ENCODE measurements around the gene ANKMY1.

ANKMY1 gene

GRCh38 chr2:240579771-240580614 is 22.2 kb upstream of the ANKMY1 start:
- peak; percentile 39 for DNase-seq

GRCh38 chr2:240579071-240579762 is 21.4 kb upstream of the ANKMY1 start:
- DNase-seq: no peak

DNA sequence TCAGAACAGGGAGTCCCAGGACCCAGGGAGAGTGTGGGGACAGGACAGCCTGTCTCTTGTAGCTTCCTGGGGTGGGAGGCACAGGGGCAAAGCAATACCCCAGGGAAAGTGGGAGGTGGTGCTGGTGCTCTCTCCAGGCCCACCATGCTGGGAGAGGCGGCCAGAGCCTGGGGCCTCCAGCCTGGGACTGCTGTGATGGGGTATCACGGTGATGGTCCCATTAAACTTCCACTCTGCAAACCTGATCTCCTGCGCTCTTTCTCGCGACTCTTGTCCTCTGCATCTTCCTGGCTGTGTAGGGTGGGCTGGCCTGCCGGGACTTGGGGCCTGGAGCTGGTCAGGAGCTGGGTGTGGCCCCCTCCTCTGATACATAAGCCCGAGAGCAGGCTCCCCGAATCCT is 20.7 kb upstream of the ANKMY1 start:
- no peak for DNase-seq

- no peak for DNase-seq
Observed at GRCh38 chr2:240578110-240578450, 20.3 kb upstream of the ANKMY1 start.

GRCh38 chr2:240577281-240578109 is 19.7 kb upstream of the ANKMY1 start:
- no peak for DNase-seq

DNA sequence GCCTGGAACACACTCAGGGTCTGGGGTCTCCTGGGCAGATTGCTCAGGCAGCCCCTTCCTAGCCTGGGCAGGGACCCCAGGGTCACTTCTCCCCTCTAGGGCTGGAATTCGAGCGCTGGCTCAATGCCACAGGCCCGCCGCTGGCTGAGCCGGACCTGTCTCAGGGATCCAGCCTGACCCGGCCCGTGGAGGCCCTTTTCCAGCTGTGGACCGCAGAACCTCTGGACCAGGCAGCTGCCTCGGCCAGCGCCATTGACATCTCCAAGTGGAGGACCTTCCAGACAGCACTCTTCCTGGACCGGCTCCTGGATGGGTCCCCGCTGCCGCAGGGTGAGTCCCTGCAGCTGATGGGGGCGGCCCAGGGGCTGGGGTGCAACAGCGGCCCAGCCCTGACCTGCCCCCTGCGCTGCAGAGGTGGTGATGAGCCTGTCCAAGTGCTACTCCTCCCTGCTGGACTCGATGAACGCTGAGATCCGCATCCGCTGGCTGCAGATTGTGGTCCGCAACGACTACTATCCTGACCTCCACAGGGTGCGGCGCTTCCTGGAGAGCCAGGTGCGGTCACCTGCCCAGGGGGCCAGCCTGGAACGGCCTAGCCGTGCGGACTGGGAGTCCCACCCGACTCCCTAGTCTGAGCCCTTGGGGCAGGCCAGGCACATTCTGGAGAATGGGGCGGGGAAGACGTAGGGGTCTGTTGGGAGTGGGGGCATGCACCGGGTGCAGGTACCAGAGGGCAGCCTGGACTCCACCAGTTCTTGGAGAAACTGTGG is 18.8 kb upstream of the ANKMY1 start:
- DNase-seq: no peak

- DNase-seq: no peak
Observed at GRCh38 chr2:240576036-240576435, 18.2 kb upstream of the ANKMY1 start.

DNA sequence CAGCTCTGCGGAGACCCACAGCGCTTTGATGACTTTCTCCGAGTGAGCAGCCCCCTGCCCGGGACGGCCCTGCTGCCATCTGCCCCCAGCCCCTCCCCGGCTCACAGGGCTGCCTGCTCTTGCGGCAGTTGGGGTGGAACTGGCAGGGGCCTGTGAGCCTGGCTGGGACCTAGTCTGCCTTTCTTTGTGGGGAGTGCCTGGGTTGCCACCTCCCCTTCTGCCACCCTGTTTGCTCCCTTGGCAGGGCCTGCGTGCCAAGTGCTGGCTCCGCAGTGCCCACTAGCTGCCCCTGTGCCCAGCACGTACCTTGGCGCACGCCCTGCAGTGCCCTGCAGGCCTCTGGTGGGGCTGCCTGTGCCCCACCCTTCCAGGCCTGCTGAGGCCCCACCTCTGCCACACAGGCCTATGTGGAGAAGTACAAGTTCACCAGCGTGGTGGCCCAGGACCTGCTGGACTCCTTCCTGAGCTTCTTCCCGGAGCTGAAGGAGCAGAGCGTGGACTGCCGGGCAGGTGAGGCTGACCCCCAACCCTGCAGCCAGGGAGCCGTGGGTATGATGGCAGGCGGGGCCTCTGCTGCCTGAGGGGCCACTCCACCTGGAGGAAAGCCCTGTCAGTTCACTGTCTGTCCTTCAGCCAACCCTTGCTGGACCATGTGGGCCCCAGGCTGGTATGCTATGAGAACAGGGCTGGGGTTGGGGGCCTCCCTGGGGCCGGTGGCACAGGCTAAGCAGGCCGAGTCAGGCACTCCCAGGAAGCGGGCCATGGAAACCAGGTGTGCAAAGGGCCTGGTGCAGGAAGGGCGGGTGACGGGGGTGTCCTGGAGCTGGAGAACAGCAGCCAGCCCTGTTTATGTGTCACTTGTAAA is 17.5 kb upstream of the ANKMY1 start:
- no peak for DNase-seq

- no peak for DNase-seq
Observed at GRCh38 chr2:240574386-240575100, 16.8 kb upstream of the ANKMY1 start.

DNA sequence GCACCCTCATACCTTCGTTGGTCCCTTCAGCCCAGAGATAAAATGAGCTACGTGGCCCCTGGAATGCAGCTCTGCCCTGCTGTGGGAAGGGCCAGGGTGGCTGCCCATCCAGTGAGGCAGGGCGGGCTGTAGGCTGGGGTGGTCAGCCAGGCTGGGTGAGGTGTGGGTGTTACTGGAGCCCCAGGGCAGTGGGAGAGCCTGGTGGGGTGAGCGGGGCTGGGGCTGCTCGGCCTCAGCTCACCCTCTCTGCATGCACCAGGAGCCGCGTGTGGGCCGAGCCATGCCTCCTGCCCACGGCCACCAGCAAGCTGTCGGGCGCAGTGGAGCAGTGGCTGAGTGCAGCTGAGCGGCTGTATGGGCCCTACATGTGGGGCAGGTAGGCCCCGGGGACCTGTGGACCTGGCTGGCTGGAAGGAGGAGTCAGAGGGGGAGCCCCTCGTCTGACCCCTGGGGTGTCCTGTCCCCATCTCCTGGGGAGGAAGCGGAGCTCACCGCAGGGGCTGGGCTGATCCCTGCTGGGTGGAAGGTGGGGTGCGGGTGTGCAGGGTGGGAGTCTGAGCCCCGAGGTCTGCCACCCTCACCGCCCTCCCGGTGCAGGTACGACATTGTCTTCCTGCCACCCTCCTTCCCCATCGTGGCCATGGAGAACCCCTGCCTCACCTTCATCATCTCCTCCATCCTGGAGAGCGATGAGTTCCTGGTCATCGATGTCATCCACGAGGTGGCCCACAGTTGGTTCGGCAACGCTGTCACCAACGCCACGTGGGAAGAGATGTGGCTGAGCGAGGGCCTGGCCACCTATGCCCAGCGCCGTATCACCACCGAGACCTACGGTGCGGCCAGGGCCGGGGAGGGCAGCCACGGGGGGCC is 16.0 kb upstream of the ANKMY1 start:
- no peak for DNase-seq

DNA sequence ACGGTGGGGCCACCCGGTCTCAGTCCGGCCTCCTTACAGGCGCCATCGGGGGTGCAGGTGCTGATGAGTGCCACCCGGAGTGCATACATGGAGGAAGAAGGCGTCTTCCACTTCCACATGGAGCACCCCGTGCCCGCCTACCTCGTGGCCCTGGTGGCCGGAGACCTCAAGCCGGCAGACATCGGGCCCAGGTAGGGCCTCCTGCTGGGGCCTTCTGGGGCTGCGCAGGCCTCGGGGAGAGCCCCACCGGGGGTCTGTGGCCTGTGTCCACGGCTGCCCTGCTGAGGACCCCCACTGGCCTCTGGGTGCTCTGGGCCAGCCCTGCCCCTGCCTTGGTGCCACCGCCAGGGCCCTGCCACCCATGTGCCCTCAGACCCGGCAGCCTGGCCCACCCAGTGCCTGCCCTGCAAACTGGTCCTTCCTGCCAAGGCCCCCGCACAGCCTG is 15.3 kb upstream of the ANKMY1 start:
- DNase-seq: no peak

GRCh38 chr2:240572141-240573031 is 14.6 kb upstream of the ANKMY1 start:
- no peak for DNase-seq

DNA sequence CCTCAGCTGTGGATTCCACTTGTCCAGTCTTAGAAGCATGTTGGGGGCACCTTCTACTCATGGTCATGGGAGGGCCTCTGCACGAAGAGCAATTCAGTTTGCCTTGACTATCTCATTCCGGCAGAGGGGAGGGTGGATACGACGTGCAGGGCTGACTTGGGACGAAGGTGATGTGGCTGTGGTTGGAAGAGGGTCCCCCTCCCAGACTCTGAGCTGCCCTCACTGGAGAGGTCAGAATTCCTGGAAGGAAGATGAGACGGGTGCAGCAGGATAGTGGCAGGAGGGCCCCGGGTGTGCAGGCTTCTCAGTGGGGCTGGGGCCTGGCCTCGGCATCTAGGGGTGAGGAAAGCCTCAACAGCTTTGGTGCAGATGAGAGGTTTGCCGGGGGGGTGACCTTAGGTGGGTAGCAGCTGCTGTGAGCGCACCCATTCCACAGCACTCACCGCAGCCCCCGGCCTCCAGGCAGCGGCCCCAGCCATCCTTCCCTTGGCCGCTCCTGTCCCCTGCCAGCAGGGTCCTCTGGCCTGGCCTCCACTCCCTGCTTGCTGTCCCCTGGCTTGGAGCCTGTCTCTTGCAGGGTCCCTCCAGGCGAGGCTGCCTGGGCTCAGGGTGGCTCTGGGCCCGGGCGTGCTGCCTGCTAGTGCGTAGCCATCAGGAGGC is 13.7 kb upstream of the ANKMY1 start:
- DNase-seq: no peak

- no peak for DNase-seq
Observed at GRCh38 chr2:240570531-240571313, 12.9 kb upstream of the ANKMY1 start.

DNA sequence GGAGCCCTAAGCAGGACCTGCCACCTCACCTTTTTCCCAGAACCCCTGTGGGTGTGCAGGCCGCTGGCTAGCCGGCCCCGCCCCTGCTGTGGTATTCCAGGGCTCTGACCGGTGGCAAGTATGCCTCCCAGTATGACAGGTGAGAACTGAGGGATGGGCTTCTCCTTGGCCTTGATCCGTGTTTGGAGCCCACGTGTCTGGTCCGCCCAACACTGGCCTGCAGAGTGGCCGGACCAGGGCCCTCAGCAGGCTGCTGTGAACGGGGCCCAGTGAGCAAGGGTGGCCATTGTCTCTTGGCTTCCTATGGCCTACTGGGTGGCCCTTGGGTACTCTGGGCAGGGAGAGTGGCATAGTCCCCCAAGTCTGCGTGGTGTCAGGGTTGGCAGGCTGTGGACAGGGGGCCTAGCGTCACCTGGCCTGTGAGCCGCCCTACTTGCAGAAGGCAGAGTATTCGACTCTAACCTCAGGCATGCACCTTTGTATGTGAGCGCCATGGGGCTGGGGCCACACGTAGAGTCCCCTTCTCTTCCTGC is 12.3 kb upstream of the ANKMY1 start:
- DNase-seq: no peak

DNA sequence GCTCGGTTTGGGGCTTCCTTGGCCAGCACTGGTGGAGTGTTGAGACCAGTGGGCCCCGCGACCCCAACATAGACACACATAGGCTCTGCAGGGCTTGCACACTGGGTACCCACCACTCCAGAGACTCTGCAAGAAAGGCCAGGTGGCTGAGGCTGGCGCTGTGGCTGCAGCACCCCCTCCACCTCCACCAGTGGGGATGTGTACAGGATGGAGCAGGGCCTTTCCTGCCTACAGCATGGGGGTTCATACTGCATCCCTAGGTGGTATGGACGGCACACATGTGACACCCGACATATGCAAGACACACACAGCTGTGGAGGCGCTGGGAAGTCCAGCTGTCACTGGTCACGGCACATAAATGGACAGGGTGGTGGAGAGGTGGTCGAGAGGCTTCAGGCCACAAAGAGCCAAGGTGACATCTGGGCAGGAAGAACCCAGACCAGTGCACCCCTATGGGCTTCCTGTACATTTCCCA is 11.8 kb upstream of the ANKMY1 start:
- DNase-seq: no peak
